GM19238 (cell line): ENCODE results near the gene SUPT3H.

Experiments used
- DNase-seq: peaks from one replicate; pipeline ENCODE4 v3.0.0; 2011; ENCODE audit warnings: low spot score; ENCODE audit not compliant: insufficient read length

The SUPT3H gene

GRCh38 chr6:45377554-45378333, at the start of gene SUPT3H:
Gene SUPT3H (minus strand): TSS chr6:45377934.
- DNase-seq, result peak; percentile 64

- DNase-seq, result no peak
Observed at GRCh38 chr6:45426251-45426650, 48.5 kb upstream of the SUPT3H start.

DNA sequence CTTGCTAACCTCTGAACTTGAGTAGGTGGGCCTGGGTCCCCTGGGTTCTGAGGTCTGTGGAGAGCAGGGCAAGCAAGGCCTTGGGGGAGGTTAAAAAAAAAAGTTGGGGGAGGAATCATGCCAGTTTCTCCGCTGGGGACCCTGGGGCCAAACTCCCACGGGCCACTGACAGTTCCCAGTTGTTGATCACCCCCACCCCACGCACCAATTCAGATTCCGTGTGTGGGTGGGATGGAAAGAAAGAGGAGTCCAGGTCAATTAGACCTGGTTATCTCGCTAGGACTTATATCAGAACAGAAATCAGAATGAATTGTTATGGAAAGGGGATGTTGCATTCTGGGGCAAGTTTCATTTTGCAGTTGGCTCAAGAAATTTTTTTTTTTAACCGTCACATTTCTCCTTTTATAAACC, 46.7 kb upstream of the SUPT3H start:
- DNase-seq, result no peak

GRCh38 chr6:45423824-45424450, 46.2 kb upstream of the SUPT3H start:
- no peak for DNase-seq

GRCh38 chr6:45423111-45423823, 45.5 kb upstream of the SUPT3H start:
- DNase-seq, result no peak

DNA sequence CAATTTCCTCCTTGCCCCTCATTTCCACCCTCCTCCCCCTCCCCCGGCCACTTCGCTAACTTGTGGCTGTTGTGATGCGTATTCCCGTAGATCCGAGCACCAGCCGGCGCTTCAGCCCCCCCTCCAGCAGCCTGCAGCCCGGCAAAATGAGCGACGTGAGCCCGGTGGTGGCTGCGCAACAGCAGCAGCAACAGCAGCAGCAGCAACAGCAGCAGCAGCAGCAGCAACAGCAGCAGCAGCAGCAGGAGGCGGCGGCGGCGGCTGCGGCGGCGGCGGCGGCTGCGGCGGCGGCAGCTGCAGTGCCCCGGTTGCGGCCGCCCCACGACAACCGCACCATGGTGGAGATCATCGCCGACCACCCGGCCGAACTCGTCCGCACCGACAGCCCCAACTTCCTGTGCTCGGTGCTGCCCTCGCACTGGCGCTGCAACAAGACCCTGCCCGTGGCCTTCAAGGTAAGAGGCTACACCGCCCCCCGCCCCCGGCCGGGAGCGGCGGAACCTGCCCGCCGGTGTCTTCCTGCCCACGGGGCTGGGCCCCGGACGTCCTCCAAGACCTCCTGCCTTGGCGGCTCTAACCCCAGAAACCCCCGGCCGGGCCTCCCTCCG, 44.9 kb upstream of the SUPT3H start:
- DNase-seq, result no peak

GRCh38 chr6:45421709-45422502, 44.2 kb upstream of the SUPT3H start:
- DNase-seq, result no peak

DNA sequence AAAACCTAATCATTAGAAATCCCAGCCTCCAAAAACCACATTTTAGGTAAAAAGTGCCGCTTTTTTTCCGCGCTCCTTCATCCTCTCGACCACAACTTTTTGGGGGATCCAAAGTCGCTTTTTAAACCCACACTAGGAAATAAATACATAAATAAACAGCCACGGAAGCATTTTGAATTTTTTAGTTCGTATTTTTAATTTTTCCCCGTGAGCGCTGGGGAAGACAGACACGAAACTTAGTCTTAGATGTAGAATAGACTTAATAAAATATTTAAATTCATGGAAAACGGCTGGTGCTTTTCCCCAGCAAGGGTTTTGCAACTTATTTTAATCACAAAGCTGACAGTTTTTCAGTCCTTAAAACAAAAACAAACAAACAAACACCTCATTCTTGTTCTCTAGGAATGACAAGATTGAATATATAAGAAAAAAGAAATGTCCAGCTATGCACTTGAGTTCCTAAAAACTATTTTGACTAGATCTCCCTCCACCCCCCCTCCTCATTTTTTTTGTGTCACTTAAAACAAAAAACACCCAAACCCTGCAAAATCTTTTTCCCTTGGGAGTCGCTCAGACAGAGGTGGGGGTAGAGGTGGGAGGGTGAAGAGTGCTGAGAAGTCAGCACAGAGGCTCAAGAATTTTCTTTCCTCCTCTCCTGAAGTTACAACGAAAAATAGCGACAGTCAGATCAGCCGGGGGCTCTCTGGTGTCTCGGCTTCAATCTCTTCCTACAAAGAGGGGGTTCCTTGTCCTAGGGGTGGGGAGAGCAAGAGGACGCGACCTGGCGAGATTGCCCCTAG, 43.4 kb upstream of the SUPT3H start:
- DNase-seq, result no peak

- no peak for DNase-seq
Observed at GRCh38 chr6:45420083-45420908, 42.6 kb upstream of the SUPT3H start.

DNA sequence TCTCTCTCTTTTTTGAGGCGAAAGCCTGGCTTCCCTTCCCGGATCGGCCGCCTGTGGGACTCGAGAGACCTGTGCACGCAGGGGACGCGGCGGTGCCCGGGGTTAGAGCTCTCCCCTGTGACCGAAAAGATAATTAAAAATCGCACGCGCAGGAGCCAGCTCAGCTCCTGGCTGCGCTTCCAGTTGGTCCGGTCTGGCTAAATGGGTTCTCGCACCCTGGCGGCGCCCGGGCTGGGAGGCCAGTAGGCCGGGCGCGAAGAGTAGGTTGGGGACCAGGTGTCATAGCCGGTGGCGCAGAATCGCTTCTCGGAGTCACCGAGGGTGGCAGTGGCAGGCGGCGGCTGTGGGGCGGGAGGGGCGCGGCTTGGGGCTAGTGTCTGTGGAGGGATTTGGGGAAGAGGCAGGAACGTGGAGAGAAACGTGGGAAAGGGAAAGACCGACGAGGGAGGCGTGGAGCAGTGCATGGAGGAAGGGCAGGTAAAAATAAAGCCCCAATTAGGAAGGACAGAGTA, 41.9 kb upstream of the SUPT3H start:
- DNase-seq, result no peak

GRCh38 chr6:45417436-45417835, 39.7 kb upstream of the SUPT3H start:
- no peak for DNase-seq

DNA sequence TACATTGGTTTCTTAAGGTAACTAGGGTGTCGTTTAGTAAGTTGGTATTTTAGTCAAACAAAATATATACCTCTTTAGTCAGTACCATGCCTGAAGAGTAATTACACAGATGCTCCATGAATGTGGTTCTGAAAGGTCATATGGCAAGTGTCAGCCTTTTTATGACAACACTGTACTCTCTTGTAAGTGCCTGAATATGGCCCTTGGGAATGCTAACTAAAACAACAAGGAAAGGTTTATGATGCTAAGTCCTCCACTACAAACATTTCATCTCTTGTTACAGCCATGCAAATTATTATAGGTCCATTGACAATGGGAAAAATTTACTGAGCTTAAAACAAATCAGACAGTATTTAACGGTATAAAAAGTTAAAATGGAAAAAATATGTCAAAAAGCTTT, 39.0 kb upstream of the SUPT3H start:
- no peak for DNase-seq

DNA sequence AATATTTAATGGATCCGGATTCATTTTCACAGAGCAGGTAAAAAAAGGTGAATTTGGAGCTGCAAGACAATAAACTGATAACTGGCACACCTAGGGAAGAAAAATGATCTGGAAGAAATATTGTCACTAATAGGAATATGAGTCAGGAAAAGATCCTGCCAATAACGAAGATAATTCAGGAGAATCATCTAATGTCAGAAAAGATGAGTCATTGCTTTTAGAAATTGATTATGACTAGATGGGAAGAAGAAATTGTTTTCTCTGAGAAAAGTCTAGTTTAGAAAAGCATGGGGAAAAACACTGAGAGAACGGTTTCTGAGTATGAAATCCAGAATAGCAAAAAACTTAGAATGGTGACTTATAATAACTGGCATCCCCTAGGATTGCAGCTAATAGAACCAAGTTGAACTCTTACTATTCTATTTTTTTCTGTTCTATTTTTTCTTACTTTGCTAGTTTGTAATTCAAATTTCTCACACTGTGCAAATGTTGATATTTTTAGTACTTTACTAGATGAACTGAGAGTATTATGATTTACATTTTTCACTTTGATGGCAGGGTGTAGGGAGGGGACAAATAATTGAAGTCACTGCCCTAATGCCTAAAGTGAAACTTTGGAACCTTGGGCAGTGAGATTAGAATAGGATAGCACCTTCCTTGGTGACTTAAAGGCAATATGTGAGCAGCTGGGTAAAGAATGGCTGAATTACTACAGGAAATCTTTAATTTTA, 38.2 kb upstream of the SUPT3H start:
- no peak for DNase-seq

DNA sequence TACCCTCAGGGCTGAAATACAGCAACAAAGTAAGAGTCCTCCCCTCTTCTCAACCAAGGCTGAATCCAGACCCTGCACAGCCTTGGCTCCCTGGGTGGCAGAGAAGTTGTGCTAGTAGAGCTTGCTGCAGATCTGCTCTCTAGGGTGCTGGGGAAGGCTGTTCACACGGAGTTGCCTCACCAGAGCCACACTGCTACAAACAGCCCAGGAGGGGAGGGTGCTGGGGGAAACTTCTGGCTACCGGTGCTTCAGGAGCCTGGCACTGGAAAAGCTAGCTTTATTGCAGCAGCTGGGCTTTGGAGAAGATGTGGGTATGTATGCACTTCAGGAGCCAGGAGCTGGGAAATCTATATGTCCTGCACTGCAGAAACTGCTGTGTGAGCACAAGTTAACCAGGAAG, 37.6 kb upstream of the SUPT3H start:
- no peak for DNase-seq

DNA sequence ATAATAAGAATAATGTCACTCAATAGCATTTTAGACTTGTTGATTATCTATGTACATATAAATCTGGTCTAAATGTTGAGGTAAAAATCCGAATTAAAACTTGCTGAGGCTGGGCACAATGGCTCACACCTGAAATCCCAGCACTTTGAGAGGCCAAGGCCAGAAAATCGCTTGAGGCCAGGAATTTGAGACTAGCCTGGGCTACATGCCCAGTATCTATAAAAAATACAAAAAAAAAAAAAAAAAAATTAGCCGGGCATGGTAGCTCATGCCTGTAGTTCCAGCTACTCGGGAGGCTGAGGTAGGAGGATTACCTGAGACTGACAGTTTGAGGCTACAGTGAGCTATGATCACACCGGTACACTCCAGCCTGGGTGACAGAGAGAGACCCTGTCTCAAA, 34.2 kb upstream of the SUPT3H start:
- no peak for DNase-seq

DNA sequence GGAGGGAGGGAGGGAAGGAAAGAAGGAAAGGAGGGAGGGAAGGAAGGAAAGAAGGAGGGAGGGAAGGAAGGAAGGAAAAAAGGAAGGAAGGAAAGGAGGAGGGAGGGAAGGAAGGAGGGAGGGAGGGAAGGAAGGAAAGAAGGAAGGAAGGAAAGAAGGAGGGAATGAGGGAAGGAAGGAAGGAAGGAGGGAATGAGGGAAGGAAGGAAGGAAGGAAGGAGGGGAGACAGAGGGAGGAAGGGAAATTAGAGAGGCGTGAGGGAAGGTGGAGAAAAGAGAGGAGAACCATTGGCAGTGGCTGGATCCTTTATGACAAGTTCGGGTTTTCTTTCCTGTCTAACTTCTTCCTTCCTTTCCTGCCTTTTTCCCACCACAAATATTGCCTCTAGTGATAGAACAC, 22.3 kb upstream of the SUPT3H start:
- DNase-seq, result no peak

DNA sequence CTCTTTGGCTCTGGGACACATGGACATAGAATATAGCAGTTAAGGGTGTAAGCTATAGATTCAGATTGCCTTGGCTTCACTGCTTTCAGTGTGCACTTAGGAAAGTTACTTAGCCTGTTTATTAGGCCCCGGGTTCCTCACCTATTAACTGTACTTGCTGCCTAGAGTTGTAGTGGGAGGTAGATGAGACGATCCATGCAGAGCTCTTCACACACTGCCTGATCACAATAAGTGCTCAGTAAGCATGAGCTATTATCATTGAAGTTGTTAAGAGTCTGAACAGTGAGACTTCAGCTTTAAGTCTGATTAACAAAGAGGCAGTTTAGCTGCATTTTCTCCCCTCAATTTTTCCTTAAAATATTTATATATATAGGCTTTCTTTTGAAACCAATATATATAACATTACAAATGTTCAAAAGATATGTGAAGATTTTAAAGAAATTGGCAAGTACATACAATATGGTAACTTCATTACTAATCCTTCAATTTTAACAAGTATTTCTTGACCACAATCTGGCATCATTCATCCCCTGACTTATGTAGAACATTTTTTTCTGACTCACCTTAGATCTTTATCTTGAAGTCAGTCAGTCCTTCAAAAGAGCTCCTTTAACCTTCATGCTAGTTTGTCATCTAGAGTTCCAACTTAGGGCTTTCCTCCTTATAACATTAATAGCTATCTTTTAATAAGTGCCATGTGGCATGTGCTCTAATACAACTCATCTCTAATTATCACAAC, 20.5 kb upstream of the SUPT3H start:
- no peak for DNase-seq

DNA sequence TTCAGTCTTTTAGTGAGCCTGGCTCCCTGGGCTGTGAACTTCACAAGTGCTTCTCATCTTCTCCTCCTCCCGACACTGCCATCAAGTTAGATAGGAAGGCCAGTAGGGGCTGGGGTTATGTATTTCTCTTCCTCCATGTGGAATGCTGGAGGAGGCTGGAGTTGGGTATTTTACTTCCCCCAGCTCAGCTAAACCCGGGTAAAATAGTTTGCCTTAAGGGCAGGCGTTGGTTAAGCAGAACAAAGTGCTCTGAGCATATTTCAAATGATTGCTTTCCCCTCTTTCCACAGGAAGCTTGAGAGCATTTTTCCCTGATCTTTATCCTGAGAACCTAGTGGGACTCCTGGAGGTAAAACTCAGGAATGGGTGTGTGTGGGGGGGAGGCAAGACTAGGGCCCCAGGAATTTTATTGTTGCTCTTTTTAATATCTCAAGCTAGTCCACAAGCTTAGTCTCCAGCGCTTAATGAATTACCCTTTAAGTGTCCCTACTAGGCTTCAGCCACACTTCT, 16.9 kb upstream of the SUPT3H start:
- DNase-seq, result no peak
